Measurements from ENCODE around the gene SGK2. TPM values are rescaled to one million over a fixed set of nuclear protein-coding genes. Genes with fewer than 3 reads are reported as not detected.

Gene SGK2
- total RNA-seq, 4 donors from 2014 or later, result 5.5 to 22.4 (median 15.3) TPM

Other genes with a start within 250 kb of the SGK2 start
- 10 to 100 TPM; 43.7 to 91.0 (median 66.3) TPM for gene SRSF6, start 101.1 kb upstream of the SGK2 start, total RNA-seq
- gene L3MBTL1, start 51.3 kb upstream of the SGK2 start, total RNA-seq, result 10 to 100 TPM in 2 of 4 donors, 1 to 10 TPM in 2; 5.7 to 11.7 (median 9.3) TPM
- gene IFT52, start 31.9 kb downstream of the SGK2 start, total RNA-seq, result 10 to 100 TPM; 20.4 to 24.9 (median 22.4) TPM
- gene MYBL2, start 108.1 kb downstream of the SGK2 start, total RNA-seq, result under 1 TPM in 3 of 4 donors, not detected in 1; 0.57 to 0.85 (median 0.66) TPM
- not detected for gene GTSF1L, start 168.0 kb downstream of the SGK2 start, total RNA-seq

All from subcutaneous adipose tissue (tissue), 4 donors.